ENCODE results near the gene USP17L26.
"Not testable (repeated sequence)": the region's sequence is repeated elsewhere in the genome, so short reads cannot be mapped to it uniquely, and the experiment has no call there.

The USP17L26 gene

GRCh38 chr4:9334358-9334757 lies at the start of gene USP17L26:
Gene USP17L26 (plus strand): TSS chr4:9334658. CDS start chr4:9334658, 0 bp downstream.
- not testable (repeated sequence) for DNase-seq

GRCh38 chr4:9324191-9324590 lies 10.3 kb upstream of the USP17L26 start:
- not testable (repeated sequence) for DNase-seq

GRCh38 chr4:9324865-9325264 lies 9.6 kb upstream of the USP17L26 start, which contains the start of gene USP17L24:
Gene USP17L24 (plus strand): TSS chr4:9325165. CDS start chr4:9325165, 0 bp downstream.
- not testable (repeated sequence) for DNase-seq

GRCh38 chr4:9329611-9330010 lies 4.8 kb upstream of the USP17L26 start, which contains the start of gene USP17L25:
Gene USP17L25 (plus strand): TSS chr4:9329911. CDS start chr4:9329911, 0 bp downstream.
- not testable (repeated sequence) for DNase-seq

- DNase-seq, result not testable (repeated sequence)
Observed at GRCh38 chr4:9339103-9339502, 4.6 kb downstream of the USP17L26 start, which contains the start of gene USP17L5. Gene USP17L5 (plus strand): TSS chr4:9339403. CDS start chr4:9339403, 0 bp downstream.

- DNase-seq, result not testable (repeated sequence)
Observed at GRCh38 chr4:9343848-9344247, 9.4 kb downstream of the USP17L26 start, which contains the start of gene USP17L27. Gene USP17L27 (plus strand): TSS chr4:9344148. CDS start chr4:9344148, 0 bp downstream.

GRCh38 chr4:9348593-9348992 lies 14.1 kb downstream of the USP17L26 start, which contains the start of gene USP17L28:
Gene USP17L28 (plus strand): TSS chr4:9348893. CDS start chr4:9348893, 0 bp downstream.
- not testable (repeated sequence) for DNase-seq

GRCh38 chr4:9350866-9351265 lies 16.4 kb downstream of the USP17L26 start:
- DNase-seq, result not testable (repeated sequence)

- DNase-seq, result not testable (repeated sequence)
Observed at GRCh38 chr4:9353338-9353737, 18.9 kb downstream of the USP17L26 start, which contains the start of gene USP17L29. Gene USP17L29 (plus strand): TSS chr4:9353638. CDS start chr4:9353638, 0 bp downstream.

- DNase-seq, result not testable (repeated sequence)
Observed at GRCh38 chr4:9362829-9363228, 28.4 kb downstream of the USP17L26 start, which contains the start of gene USP17L30. Gene USP17L30 (plus strand): TSS chr4:9363129. CDS start chr4:9363129, 0 bp downstream.

- not testable (repeated sequence) for DNase-seq
Observed at GRCh38 chr4:9379881-9380280, 45.4 kb downstream of the USP17L26 start.

- not testable (repeated sequence) for DNase-seq
Observed at GRCh38 chr4:9381012-9381534, 46.6 kb downstream of the USP17L26 start.

GRCh38 chr4:9384126-9384525 lies 49.7 kb downstream of the USP17L26 start:
- no peak for DNase-seq

Measured in HCEC 1CT (cell line).